Endothelial cell of umbilical vein (primary cell): ENCODE results near the gene TPM3. TPM values are rescaled to one million over a fixed set of nuclear protein-coding genes. Genes with fewer than 3 reads are reported as not detected.

ENCODE experiments used
- BruUV-seq: library from RNA; stranded (reverse); fragments of 400-500 nt; replicated peaks from 2 replicates; lab custom pipeline; 2021; lab: Mats Ljungman, UMichigan
- CTCF ChIA-PET: fragments of 300-600, 350-600 bp; sonication (Branson Sonifier 250); formaldehyde crosslinking; loops from one replicate; lab custom pipeline; 2021; ENCODE audit warnings: antibody characterized with exemption, inconsistent platforms; lab: Charles Lee
- POLR2A ChIA-PET: fragments of 300-600, 350-600 bp; sonication (Branson Sonifier 250); formaldehyde crosslinking; loops from one replicate; lab custom pipeline; 2021; ENCODE audit warnings: antibody characterized with exemption, inconsistent platforms; lab: Charles Lee
- DNase-seq: peaks from one replicate; pipeline ENCODE4 v3.0.0-alpha.2; 2011; ENCODE audit warnings: low read depth, low spot score
- FAIRE-seq: peaks from 2 replicates; lab custom pipeline; 2011; peaks lifted over from hg19 to GRCh38; lab: Jason Lieb, UNC
- H2AFZ ChIP-seq: 2 replicates; pipeline ENCODE4 v1.6.0; 2012; ENCODE audit warnings: low read depth, low read length, control low read depth, inconsistent platforms
- H3K27ac ChIP-seq: 2 replicates; pipeline ENCODE4 v1.5.1; 2011; ENCODE audit warnings: low read depth, mild to moderate bottlenecking, control low read depth, low read length, moderate library complexity; ENCODE audit not compliant: insufficient read depth
- H3K27me3 ChIP-seq, 2 experiments: 2 replicates each; pipeline versions ENCODE4 v1.6.0 to v1.6.1; 2011; ENCODE audit warnings: low read length in 2 of 2, mixed read lengths in 1 of 2; ENCODE audit not compliant: control insufficient read depth in 2 of 2, insufficient read depth in 2 of 2
- H3K36me3 ChIP-seq, 2 experiments: 2 replicates in 1 of 2; 3 replicates in 1 of 2; pipeline ENCODE4 v1.5.1; 2011; ENCODE audit warnings: low read length in 2 of 2, mild to moderate bottlenecking in 1 of 2, moderate library complexity in 1 of 2; ENCODE audit not compliant: control insufficient read depth in 2 of 2, insufficient read depth in 2 of 2; ENCODE audit errors: extremely low read depth in 1 of 2
- H3K4me1 ChIP-seq: 3 replicates; pipeline ENCODE4 v1.5.1; 2011; ENCODE audit warnings: mild to moderate bottlenecking, low read length; ENCODE audit not compliant: control insufficient read depth, insufficient read depth; ENCODE audit errors: extremely low read depth
- H3K4me2 ChIP-seq: 2 replicates; pipeline ENCODE4 v1.6.1; 2011; ENCODE audit warnings: low read length, control low read depth, mixed read lengths; ENCODE audit not compliant: insufficient read depth
- H3K4me3 ChIP-seq, 3 experiments: fragments of 200-600 bp in 1 of 3; sonication (generic), shearing (Covaris generic) in 1 of 3; replicated peaks in 1 of 3; 2 replicates each; pipeline ENCODE4 v1.5.1; 2011 to 2016; ENCODE audit warnings: control low read depth in 3 of 3, low read length in 3 of 3, mild to moderate bottlenecking in 2 of 3, inconsistent platforms in 1 of 3, low read depth in 1 of 3, moderate library complexity in 1 of 3; ENCODE audit not compliant: insufficient read depth in 1 of 3
- H3K79me2 ChIP-seq: 2 replicates; pipeline ENCODE4 v1.6.0; 2012; ENCODE audit warnings: low read length, inconsistent platforms; ENCODE audit not compliant: control insufficient read depth, insufficient read depth
- H3K9ac ChIP-seq: replicated peaks from 2 replicates; pipeline ENCODE3; 2011; ENCODE audit warnings: low read length, control low read depth; ENCODE audit not compliant: insufficient read depth; ENCODE audit errors: extremely low read depth
- H3K9me1 ChIP-seq: replicated peaks from 3 replicates; pipeline ENCODE4 v1.6.0; 2011; ENCODE audit warnings: mild to moderate bottlenecking, low read length; ENCODE audit not compliant: control insufficient read depth, insufficient read depth; ENCODE audit errors: extremely low read depth
- H3K9me3 ChIP-seq: replicated peaks from 2 replicates; pipeline ENCODE4 v1.5.1; 2012; ENCODE audit warnings: low read length, inconsistent platforms; ENCODE audit not compliant: control insufficient read depth, insufficient read depth
- H4K20me1 ChIP-seq: replicated peaks from 2 replicates; pipeline ENCODE3; 2011; ENCODE audit warnings: mild to moderate bottlenecking, low read length; ENCODE audit not compliant: control insufficient read depth, insufficient read depth; ENCODE audit errors: extremely low read depth
- EZH2 ChIP-seq: IDR thresholded peaks from 2 replicates; pipeline ENCODE4 v1.6.1; 2012; ENCODE audit warnings: borderline replicate concordance, low read depth, mild to moderate bottlenecking, moderate library complexity, low read length, inconsistent platforms; ENCODE audit not compliant: severe bottlenecking
- FOS ChIP-seq: IDR thresholded peaks from 2 replicates; pipeline ENCODE4 v1.6.1; 2011; ENCODE audit warnings: mild to moderate bottlenecking, low read length, moderate library complexity, borderline replicate concordance; ENCODE audit not compliant: insufficient read depth
- GATA2 ChIP-seq: IDR thresholded peaks from 2 replicates; pipeline ENCODE4 v1.7.0; 2011; ENCODE audit warnings: low read depth, mild to moderate bottlenecking, moderate library complexity, mixed read lengths, low read length; ENCODE audit not compliant: insufficient read length, insufficient read depth
- JUN ChIP-seq: IDR thresholded peaks from 2 replicates; pipeline ENCODE4 v1.6.1; 2011; ENCODE audit warnings: borderline replicate concordance, low read depth; ENCODE audit not compliant: insufficient read length, insufficient read depth
- MYC ChIP-seq: IDR thresholded peaks from one replicate; pipeline ENCODE4 v1.6.1; 2011; ENCODE audit warnings: mild to moderate bottlenecking, low read depth, low read length
- POLR2A ChIP-seq: IDR thresholded peaks from 2 replicates; pipeline ENCODE4 v1.6.1; 2012; ENCODE audit warnings: low read depth, mild to moderate bottlenecking, control low read depth, low read length
- POLR2AphosphoS5 ChIP-seq: IDR thresholded peaks from 2 replicates; pipeline ENCODE4 v1.6.1; 2012; ENCODE audit warnings: low read depth, mild to moderate bottlenecking, control low read depth, low read length, moderate library complexity; ENCODE audit not compliant: insufficient read depth
- dilution Hi-C: fragments of 300-500 bp; cut with MboI; formaldehyde crosslinking; loops from one replicate; pipeline ENCODE4 v1.15.0; 2019; ENCODE audit warnings: low sequenced_read_pairs; ENCODE audit not compliant: extremely low pct_ligation_motif_present
- intact Hi-C: fragments of 100-400 bp; cut with micrococcal nuclease; formaldehyde crosslinking; loops from one replicate; pipeline ENCODE4 v1.10.0; 2022
- polyA plus RNA-seq, 4 experiments: library from polyadenylated mRNA; depleted of rRNA in 3 of 4; stranded (reverse) in 3 of 4; unstranded in 1 of 4; fragments of >200 nt; gene quantifications; 2 replicates each; pipeline versions ENCODE4 v1.2.1 to v1.2.3, GENCODE V29; 2011 to 2012; ENCODE audit warnings: missing spikeins in 1 of 4
- total RNA-seq: library from RNA; stranded (reverse); gene quantifications from 2 replicates; pipeline ENCODE4 v1.2.3, GENCODE V29; 2021
- TF ChIP-seq, protein P1 (sequence below): IDR thresholded peaks from 2 replicates; pipeline ENCODE4 v1.6.1; 2011; ENCODE audit not compliant: insufficient read depth, insufficient read length
- TF ChIP-seq, protein P2 (sequence below), 2 donors: IDR thresholded peaks; 1 replicate in 1 of 2; 2 replicates in 1 of 2; pipeline ENCODE4 v1.5.1; 2011; ENCODE audit warnings: low read length in 2 of 2, mild to moderate bottlenecking in 2 of 2, moderate library complexity in 2 of 2, control low read depth in 1 of 2, inconsistent platforms in 1 of 2, low read depth in 1 of 2; ENCODE audit not compliant: insufficient read depth in 1 of 2; ENCODE audit errors: extremely low read depth in 1 of 2

TPM3 gene
- total and polyA plus RNA-seq, 2 donors (not counting 3 experiments of a cell fraction or from before 2014, with no cell fraction given), result 395 to 927 TPM

DNA sequence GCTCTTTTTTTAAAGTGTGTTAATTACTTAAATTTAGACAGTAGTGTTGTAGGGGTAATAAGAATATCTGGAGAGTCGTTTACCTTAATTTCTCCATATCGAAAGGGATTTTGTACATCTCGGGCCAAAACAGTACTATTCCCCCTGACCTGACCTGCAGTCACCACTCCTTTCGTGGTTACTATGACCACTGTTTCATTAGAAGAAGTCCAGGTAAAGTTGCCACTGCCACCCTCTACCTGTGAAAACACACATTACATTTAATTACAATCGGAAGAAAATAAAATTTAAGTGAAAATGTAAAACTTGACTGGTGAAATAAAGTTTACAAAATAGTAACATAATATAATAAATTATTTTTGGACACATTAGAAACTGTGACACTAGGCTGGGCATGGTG, 74.3 kb downstream of the TPM3 start:
- TF ChIP-seq JUN, result no peak
- no peak for TF ChIP-seq FOS
- no peak for TF ChIP-seq POLR2A
- TF ChIP-seq MYC, result no peak
- TF ChIP-seq GATA2, result no peak
- no peak for TF ChIP-seq EZH2
- TF ChIP-seq, protein P1, sequence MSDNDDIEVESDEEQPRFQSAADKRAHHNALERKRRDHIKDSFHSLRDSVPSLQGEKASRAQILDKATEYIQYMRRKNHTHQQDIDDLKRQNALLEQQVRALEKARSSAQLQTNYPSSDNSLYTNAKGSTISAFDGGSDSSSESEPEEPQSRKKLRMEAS, result no peak
- no peak overlapping the region for H3K4me3 ChIP-seq
- intact Hi-C loops (loop anchor here (10.0 kb wide), 1 partner anchor 93 kb away; no protein-coding TSS in a partner anchor), dilution Hi-C loops (no loop called here)
- POLR2A ChIA-PET, result no interaction called here
- H3K79me2 ChIP-seq, result no peaks in the 10 kb centered on the region
- H3K9me1 ChIP-seq, result no peaks in the 10 kb centered on the region
- H3K4me1 ChIP-seq, result no peaks in the 10 kb centered on the region
- no peak for FAIRE-seq
- CTCF ChIA-PET, result no interaction called here
- H3K27ac ChIP-seq, result no peak overlapping the region
- H3K9ac ChIP-seq, result no peak overlapping the region
- H3K4me2 ChIP-seq, result no peak overlapping the region
- H3K27me3 ChIP-seq, result no peaks in the 10 kb centered on the region
- no peaks in the 10 kb centered on the region for H3K9me3 ChIP-seq
- no peak for DNase-seq
- no TSS peak for BruUV-seq
- H3K36me3 ChIP-seq, result no peaks in the 10 kb centered on the region
- H2AFZ ChIP-seq, result no peak overlapping the region
- H4K20me1 ChIP-seq, result no peaks in the 10 kb centered on the region

DNA sequence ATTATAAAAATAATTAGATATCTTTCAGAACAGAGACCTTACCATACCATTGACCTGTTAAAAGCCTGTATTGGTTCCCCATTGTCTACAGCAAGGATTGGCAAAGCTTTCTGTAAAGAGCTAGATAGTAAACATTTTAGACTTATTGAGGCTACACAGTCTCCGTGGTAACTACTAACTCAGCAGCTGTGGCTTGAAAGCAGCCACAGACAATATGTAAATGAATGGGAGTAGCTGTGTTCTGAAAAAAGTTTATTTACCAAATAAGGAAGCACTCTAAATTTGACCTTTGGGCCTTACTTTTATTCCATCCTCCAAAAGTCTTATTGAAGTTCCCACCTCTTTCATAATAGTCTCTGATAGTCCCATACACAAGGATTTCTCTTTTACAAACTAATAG, 76.7 kb downstream of the TPM3 start:
- H3K9ac ChIP-seq, result no peak overlapping the region
- H3K36me3 ChIP-seq, result no peaks in the 10 kb centered on the region
- TF ChIP-seq MYC, result no peak
- TF ChIP-seq, protein P2, sequence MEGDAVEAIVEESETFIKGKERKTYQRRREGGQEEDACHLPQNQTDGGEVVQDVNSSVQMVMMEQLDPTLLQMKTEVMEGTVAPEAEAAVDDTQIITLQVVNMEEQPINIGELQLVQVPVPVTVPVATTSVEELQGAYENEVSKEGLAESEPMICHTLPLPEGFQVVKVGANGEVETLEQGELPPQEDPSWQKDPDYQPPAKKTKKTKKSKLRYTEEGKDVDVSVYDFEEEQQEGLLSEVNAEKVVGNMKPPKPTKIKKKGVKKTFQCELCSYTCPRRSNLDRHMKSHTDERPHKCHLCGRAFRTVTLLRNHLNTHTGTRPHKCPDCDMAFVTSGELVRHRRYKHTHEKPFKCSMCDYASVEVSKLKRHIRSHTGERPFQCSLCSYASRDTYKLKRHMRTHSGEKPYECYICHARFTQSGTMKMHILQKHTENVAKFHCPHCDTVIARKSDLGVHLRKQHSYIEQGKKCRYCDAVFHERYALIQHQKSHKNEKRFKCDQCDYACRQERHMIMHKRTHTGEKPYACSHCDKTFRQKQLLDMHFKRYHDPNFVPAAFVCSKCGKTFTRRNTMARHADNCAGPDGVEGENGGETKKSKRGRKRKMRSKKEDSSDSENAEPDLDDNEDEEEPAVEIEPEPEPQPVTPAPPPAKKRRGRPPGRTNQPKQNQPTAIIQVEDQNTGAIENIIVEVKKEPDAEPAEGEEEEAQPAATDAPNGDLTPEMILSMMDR (IDR thresholded peaks at IDR 0.05; ENCODE audit: extremely low read depth in 1 of 2, insufficient read depth in 1 of 2, low read depth in 1 of 2, low read length in 2 of 2), result no peak
- TF ChIP-seq GATA2, result no peak
- TF ChIP-seq EZH2, result no peak
- TF ChIP-seq, protein P1, result no peak
- TF ChIP-seq FOS, result no peak
- TF ChIP-seq POLR2AphosphoS5, result no peak
- TF ChIP-seq JUN, result no peak
- TF ChIP-seq POLR2A, result no peak
- no peaks in the 10 kb centered on the region for H3K9me3 ChIP-seq
- H3K9me1 ChIP-seq, result no peaks in the 10 kb centered on the region
- no peaks in the 10 kb centered on the region for H4K20me1 ChIP-seq
- H3K4me3 ChIP-seq, result no peak overlapping the region
- POLR2A ChIA-PET, result no interaction called here
- DNase-seq (no peak), FAIRE-seq (no peak)
- no peaks in the 10 kb centered on the region for H3K4me1 ChIP-seq
- no peak overlapping the region for H3K4me2 ChIP-seq
- no peaks in the 10 kb centered on the region for H3K79me2 ChIP-seq
- CTCF ChIA-PET, result no interaction called here
- no peak overlapping the region for H3K27ac ChIP-seq
- no peak overlapping the region for H2AFZ ChIP-seq
- BruUV-seq, result no TSS peak
- intact Hi-C loops (loop anchor here (10.0 kb wide), 1 partner anchor 90 kb away; no protein-coding TSS in a partner anchor), dilution Hi-C loops (no loop called here)
- H3K27me3 ChIP-seq, result no peaks in the 10 kb centered on the region
